GM20431 (cell line): ENCODE results near the gene AGAP1.

Experiments
- in situ Hi-C: fragments of 300-500 bp; cut with MseI, MboI; formaldehyde crosslinking; loops from one replicate; pipeline ENCODE4 v1.15.0; 2020; ENCODE audit warnings: low sequenced_read_pairs; ENCODE audit not compliant: unreplicated experiment

AGAP1 gene

DNA sequence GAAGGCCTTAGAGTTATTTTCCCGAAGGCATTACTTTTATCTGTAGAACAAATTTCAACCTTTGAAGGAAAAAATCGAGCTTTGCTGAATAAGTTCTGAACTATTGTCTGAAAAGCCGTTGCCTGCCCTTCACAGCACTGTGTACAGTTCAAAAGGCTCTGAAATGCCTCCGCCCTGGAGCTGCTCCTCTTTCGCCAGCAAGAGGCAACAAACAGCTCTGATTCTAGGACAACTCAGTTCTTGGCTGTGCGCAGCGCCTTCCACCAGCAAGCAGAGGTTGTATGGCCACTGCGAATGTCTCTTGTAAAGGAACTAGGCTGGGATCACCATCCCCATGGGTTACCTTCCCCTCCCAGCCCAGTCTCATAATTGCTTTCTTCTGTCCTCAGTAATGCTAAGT lies 365.8 kb downstream of the AGAP1 start:
- in situ Hi-C loops: no loop called here

DNA sequence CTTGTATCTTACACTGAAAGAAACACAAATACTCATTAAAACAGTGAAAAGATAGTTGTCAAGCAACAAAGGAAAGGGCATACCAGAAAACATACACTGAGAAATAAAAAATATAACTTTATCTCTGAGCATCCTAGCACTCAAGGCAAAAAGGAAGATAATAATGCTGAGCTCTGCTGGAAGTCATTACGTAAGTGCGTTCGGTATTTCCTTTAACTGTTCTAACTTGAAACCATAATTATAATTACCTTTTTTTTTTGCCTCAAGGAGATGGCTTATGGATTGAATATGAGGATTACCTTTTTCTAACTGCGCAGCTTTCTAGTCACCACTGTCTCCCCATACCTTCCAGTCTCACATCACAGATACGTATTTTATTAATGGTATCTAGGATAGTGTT lies 366.3 kb downstream of the AGAP1 start:
- in situ Hi-C loops: no loop called here

DNA sequence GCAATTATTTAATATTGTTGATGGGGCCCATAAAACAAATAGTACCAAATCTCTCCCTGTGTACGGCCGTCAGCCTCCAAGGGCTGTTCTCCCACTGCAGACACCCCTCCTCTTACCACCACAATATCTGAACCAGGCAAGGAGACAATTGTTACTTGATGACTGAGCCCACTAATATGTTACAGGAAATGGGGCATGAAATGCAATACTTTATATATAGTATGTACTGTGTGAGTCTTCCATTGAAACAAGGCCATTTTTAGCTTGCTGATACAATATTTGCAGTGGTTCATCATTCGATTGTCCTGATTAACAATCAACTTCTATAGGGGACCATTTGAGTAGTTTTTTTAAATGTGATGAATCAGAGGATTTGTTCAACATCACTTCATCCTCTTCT lies 367.0 kb downstream of the AGAP1 start:
- in situ Hi-C loops: no loop called here

DNA sequence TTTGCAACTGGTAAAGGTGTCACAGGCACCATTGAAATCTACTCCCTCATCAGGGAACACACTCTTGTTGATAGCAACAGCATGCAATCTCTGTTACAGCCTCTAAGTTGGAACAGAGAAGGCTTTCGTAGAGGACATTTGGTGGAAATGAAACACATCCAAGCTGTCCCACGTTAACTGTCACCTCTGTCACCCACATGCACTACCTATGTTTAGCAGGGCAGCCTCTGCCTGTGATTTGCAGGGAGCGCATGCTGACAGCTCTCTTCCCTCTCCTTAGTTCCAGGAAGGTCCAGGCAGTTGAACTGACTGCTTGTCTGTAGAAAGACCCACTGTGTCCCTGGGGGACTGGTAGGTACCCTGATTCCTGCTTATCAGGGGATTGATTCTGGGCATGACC lies 367.5 kb downstream of the AGAP1 start:
- in situ Hi-C loops: no loop called here

DNA sequence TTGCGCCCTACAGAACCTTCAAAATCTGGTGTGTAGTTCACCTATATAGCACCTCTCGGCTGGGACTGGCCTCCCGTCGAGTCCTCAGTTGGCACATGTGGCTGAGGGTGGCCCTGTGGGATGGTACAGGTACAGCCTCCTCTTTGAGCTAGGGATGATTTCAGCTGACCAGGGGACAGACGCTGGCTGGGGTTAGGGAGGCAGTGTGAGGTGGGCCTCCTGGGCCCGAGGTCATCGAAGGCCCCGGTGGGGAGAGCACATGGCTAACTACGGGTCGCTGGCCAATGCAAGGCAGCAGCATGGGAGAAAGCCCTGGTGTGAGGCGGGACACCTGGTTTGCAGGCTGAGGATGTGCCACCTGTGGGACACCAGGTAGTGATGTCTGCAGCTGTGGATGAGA lies 369.6 kb downstream of the AGAP1 start:
- in situ Hi-C loops: no loop called here

DNA sequence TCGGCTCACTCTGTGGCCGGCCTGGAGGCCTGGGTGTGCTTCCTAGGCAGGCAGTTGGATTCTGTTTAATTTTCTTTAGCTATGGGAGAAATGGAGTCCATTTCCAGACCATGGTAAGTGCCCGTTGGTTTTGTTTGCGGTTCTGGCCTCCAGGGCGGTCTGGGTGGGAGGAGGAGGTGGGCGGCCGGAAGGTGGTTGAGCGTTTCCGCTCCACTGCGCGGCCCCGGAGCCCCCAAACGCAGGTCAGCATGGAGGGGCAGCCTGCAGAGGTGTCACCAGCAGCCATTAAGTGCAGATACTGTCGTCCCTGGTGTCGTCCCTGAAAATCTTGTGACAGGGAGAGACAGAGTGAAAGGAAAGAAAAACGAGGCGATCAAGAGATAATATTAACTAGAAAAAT lies 370.5 kb downstream of the AGAP1 start:
- in situ Hi-C loops: no loop called here

DNA sequence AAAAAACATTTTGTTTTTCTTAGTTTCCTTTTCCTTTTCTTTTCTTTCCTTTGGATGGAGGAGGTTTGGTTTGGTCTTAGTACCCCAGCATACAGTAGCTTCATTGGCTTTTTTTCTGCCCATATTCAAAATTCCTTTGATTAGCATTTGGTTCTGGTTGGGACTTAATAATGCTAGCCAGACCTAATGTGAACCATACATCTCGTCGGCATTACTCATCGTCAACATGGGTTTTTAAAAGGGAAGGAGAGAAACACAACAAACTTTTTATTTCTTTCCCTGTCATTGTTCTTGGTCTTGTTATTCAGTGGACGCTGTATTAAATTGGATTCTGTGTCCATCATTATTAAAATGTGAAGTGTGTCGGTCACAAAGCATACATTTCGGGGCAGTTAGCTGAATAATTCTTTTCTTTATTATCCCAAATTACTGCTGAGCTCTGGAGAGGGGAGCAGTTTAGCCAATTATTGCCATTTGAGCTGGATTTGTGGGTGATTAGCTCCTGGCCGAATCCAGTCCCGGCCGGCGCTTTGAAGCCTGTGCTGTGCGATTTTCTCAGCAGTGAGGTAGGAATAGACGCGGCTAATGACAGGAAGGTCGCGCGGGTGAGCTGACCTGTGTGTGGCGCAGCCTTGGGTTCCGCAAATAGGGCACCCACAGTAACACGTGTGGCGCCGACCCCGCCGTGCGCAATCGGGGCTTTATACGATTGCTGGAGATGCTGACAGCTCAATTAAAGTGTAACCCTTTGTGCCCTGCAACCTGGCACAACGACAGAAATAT lies 371.1 kb downstream of the AGAP1 start:
- in situ Hi-C loops: no loop called here

DNA sequence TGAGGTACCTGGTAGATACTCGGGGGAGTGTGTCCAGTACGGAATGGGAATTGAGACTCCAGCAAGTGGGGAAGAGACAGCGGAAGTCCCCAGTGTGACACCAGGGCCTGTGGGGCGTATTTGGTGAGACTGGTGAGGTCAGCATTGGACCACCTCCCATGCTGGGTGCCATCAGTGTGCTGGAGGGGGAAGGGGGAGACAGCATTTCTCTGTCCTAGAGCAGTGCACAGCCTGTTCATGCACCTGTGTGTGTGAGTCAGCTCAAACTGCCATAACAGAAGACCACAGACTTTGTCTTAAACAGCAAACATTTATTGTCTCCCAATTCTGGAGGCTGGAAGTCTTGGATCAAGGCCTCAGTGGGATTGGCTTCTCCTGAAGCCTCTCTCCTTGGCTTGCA lies 372.5 kb downstream of the AGAP1 start:
- in situ Hi-C loops: no loop called here

DNA sequence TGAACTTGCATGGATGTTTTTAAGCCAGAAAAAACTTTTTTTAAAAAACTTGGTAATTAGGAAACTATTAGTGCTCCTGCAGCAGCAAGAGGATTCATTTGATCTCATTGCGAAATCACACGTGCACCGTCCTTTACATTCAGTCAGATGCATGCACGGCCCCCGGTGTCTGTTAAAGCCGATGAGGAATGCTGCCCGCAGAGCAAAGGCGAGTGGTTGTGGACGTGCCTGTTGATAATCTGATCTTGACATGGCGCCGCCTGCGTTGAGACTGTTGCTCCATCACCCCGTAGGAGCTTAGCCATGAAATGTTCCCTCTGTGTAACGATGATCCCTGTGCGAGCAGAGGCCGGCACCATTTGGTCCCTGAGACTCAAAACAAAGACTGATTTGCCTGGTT lies 374.4 kb downstream of the AGAP1 start:
- in situ Hi-C loops: no loop called here

DNA sequence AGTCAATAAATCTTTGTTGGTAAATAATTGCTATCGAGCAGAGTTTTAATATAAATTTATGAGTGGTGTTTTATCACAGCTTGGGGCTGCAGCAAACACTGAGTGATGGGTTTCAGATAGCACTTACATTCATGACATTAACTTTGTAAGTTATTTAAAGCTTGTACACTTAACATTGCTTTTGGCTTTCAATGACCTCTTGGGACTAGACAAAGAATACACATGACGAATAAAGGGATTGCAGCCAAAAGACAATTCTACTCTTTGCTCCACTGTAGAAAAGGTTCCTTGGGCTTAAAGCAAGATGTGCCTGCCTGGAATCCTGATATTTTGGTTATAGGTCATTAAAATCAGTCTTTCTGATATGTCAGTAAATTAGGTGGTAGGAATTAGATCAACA lies 374.8 kb downstream of the AGAP1 start:
- in situ Hi-C loops: no loop called here

DNA sequence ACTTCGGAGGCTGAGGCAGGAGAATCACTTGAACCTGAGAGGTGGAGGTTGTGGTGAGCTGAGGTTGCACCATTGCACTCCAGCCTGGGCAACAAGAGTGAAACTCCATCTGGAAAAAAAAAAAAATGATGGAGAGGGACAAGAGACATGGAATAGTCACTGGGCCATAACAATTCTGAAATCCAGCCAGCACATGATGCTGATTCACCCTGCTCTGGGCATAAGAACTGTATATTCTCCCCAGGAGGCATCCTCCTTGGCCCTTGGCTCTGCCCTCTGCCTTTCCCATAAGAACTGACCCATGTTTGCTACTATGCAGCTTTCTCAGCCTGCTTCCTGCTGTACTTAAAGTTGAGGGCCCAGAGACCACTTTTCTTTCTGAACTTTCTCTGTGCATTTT lies 376.7 kb downstream of the AGAP1 start:
- in situ Hi-C loops: no loop called here

DNA sequence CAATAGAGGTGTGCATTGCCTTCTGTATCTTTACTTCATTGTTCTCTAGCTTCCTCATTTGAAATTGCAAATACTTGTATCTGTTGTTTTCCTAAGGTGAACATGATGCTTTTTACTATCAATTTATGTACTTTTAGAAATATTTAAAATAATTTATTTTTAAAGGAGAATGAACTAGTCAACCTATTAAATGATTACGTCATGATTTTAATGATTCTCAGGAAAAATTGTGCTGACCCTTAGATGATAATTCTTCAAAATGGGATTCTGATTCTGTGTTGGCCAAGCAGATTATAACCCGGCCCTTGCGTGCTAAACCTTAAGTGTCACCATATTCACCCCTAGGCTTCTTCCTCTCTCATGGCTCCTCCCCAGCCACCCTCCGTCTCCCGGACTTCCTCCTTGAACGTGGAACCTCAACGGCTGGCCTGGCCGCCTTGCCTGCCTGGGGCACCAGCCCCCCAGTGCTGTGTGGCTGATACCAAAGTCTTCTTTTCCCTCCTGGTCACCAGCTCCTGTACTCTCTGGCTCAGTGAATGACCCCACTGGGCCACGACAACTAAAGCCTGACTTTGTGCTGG lies 382.3 kb downstream of the AGAP1 start:
- in situ Hi-C loops: no loop called here

DNA sequence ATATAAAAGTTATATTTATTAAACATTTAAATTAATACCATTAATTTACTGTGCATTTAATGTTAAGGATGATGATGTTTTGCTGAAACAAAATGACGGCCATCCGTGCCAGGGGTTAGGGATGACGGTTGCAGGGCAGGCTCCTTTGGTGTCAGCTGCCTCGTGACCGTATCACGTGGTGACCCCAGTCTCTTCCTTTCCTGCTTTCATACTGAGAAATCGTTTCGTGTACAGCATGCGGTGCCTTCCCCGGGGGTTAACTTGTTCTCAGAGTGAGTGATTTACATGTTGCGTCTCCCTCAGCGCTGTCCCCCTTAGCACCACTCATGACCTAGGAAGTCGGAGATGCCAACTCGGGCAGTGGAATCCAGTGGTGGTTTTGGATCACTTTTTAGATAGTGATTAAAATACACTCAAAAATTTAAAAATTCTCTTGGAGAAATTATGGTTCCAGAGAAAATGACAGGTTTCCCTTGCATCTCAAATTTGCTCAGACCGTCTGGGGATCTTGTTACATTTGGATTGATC lies 383.5 kb downstream of the AGAP1 start:
- in situ Hi-C loops: no loop called here

DNA sequence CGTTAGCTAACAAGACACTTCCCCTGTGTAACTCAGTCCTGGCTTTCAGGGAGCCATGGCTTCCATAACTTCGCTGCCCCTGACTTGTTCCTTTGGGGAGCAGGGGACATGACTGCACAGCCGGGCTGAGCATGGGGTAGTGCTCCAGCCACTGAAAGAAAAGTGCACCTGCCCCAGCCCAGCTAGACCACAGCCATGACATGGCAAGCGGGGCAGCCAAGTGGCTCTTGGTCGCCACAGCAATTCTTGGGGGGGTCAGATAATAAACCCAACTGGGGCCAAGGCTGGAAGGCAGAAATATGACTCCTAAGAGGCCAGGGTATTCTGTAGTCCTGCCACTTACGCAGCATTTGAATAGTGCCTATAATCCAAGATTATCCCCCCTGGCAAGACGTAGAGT lies 385.3 kb downstream of the AGAP1 start:
- in situ Hi-C loops: no loop called here

DNA sequence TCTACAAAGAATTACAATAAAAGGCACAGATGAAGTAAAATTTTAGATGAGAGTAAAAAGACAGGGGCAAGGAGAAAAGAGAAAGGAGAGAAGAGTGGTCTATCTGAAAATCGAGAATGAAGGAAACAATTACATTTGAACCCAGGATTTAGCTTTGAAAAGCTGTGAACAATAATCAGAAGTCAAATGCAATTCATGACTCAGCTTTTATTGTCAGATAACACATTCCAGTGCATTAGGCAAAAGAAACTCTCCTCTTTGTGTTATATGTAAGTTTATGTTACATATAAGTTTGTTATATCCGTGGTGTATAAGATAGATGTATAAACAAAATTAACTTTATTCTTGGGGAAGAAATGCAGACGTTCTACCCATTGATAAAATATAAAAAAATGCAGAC lies 389.8 kb downstream of the AGAP1 start:
- in situ Hi-C loops: no loop called here

DNA sequence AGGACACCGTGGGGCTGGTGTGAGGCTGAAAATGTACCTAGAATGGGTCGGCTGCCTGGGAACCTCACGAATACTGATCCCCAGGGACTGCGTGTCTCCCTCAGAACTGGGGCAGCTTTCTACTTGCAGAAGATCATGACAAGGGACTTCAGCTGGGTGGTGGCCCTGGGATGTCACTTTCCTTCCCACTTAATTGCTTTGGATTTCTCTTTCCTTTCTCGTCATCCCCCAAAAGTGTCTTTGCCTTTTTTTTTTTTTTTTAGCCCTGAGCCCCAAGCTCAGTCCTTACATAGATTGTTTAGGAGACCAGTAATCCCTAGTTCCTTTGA lies 395.4 kb downstream of the AGAP1 start:
- in situ Hi-C loops: no loop called here

DNA sequence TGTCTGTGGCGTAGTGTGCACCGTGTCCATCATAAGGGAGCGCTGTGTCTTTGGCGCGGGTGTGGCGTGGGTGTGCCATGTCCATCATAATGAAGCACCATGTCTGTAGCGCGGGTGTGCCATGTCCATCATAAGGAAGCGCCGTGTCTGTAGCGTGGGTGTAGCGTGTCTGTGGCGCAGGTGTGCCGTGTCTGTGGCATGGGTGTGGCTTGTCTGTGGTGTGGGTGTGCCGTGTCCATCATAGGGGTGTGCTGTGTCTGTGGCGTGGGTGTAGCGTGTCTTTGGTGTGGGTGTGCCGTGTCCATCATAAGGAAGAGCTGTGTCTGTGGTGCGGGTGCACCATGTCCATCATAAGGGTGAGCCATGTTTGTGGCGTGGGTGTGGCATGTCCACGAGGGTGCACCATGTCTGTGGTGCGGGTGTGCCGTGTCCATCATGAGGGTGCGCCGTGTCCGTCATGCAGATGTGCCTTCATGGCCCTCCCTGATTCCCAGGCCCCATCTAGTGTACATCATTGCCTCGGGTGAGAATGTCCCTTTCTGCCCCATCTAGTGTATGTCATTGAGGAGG lies 399.4 kb downstream of the AGAP1 start:
- in situ Hi-C loops: no loop called here

DNA sequence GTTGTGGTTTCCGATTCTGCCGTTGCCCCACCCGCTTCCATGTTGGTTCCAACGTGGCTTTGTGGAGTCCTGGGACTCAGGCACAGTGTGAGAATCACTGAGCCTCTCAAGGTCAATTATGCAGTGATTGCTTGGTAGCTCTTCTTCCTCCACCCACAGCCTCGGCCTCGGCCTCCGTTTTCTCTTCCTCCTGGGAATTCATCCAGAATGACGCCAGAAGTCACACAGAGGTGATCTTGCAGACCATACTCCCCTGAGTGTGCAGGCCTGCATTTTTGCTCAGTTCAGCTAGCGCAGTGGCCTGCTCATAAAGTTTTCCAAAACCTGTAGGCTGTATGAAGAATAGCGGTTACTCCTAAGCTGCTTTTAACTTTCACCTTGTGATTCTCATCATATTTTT lies 401.0 kb downstream of the AGAP1 start:
- in situ Hi-C loops: no loop called here

DNA sequence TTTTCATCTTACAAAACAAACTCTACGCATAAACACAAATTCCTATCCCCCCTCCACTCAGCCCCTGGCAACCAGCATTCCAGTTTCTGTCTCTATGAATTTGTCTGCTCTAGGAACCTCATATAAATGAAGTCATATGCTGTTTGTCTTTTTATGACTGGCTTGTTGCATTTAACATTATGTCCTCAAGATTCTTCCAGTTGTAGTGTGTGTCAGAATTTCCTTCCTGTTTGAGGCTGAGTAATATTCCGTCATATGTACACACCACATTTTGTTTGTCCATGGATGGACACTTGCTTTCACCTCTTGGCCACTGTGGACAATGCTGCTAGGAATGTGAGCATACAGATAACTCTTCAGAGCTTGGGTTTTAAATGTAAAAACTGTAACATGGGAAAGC lies 402.2 kb downstream of the AGAP1 start:
- in situ Hi-C loops: no loop called here

DNA sequence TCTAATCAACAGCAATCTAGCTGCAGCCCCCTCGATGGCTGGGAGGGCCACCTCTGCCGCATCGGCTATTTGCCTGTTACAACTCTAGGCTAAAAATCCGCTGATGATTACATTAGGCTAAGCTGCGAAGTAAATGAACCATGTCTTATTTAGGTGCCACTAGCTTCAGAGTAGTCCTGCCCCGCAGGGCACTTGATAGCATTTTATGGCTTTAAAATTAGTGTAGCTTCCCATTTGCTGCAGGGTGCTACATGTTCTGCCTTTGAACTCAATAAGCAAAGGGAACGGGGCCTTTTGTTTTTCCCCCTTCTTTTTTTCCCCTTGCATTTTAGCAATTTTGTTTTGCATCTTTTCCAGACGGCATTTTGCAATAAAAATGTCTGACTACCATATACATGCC lies 404.1 kb downstream of the AGAP1 start:
- in situ Hi-C loops: no loop called here

DNA sequence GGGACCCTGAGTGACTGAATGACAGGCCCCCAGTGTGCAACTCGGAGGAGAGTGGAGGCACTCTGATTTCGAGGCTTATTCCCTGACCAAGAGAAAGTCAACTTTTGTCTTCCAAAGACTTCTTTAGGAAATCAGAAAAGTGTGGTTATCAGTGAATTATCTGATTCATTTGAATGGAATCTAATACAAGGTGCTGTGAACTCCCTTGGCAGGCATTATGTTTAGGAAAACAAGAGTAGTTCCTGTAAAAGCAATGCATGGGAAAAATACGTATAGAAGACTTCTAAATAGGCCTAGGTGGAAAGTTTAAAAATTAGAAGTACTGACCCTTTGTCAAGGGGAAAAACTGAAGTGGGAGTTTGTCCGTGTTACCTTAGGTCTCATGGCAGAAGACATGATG lies 404.9 kb downstream of the AGAP1 start:
- in situ Hi-C loops: no loop called here

DNA sequence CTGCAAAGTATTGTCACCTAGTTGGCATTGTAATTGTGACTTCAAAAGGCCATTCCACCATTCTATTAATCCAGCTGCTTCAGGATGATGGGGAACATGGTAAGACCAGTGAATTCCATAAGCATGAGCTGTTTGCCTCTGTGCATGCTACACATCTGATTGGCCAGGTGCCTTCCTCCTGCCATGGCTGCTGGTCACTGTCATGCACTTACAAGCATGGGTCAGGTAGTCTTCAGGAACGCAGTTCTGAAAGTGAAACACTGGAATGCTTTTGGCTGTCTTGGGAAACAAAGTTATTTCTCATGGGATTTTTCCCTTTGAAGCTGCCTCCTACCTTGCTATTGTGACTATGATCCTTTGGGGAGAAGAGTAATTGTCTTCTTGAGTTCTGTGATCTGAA lies 406.8 kb downstream of the AGAP1 start:
- in situ Hi-C loops: no loop called here
